GM12878 (cell line): ENCODE results near the gene DIP2A. TPM values are rescaled to one million over a fixed set of nuclear protein-coding genes. Genes with fewer than 3 reads are reported as not detected.

Experiments
- ATAC-seq: fragments of 200-7000 bp; cut with Tn5 transposase; 3 replicates; pipeline ENCODE4 v1.9.1; 2020; ENCODE audit warnings: mild to moderate bottlenecking, moderate library complexity
- BruUV-seq: library from RNA; stranded (reverse); fragments of 400-500 nt; replicated peaks from 2 replicates; lab custom pipeline; 2021; lab: Mats Ljungman, UMichigan
- CTCF ChIA-PET: fragments of 300-600 bp; sonication (Branson Sonifier 250); formaldehyde crosslinking; extraction: SDS; loops from one replicate; lab custom pipeline; 2021; ENCODE audit warnings: inconsistent platforms; lab: Yijun Ruan, JAX
- POLR2A ChIA-PET: fragments of 350-600 bp; formaldehyde crosslinking; extraction: SDS; loops from one replicate; lab custom pipeline; 2021; ENCODE audit warnings: inconsistent platforms; lab: Charles Lee
- RAD21 ChIA-PET: fragments of 300-600 bp; sonication (Branson Sonifier 250); formaldehyde crosslinking; loops from one replicate; lab custom pipeline; 2023; ENCODE audit warnings: antibody characterized with exemption; ENCODE audit not compliant: unreplicated experiment; lab: Charles Lee
- SMC1A ChIA-PET: fragments of 300-600 bp; sonication (Branson Sonifier 250); formaldehyde crosslinking; loops from one replicate; lab custom pipeline; 2023; ENCODE audit not compliant: unreplicated experiment, uncharacterized antibody; lab: Charles Lee
- DNase-seq: peaks from one replicate; pipeline ENCODE4 v3.0.0-alpha.2; 2011; ENCODE audit warnings: low read depth, low spot score
- FAIRE-seq: peaks from 3 replicates; lab custom pipeline; 2011; peaks lifted over from hg19 to GRCh38; lab: Jason Lieb, UNC
- H2AFZ ChIP-seq: 2 replicates; pipeline ENCODE4 v1.6.0; 2011; ENCODE audit warnings: low read depth, low read length, control low read depth; ENCODE audit not compliant: control insufficient read depth
- H3K27ac ChIP-seq: 2 replicates; pipeline ENCODE4 v1.5.1; 2011; ENCODE audit warnings: control low read depth; ENCODE audit not compliant: control insufficient read depth, insufficient read depth
- H3K27me3 ChIP-seq, 2 experiments: replicated peaks in 1 of 2; 2 replicates each; pipeline versions ENCODE4 v1.6.0 to v1.6.1; 2011; ENCODE audit warnings: low read length in 1 of 2; ENCODE audit not compliant: control insufficient read depth in 2 of 2, insufficient read depth in 2 of 2
- H3K36me3 ChIP-seq, 2 experiments: 2 replicates each; pipeline ENCODE4 v1.5.1; 2011; ENCODE audit warnings: low read length in 1 of 2; ENCODE audit not compliant: control insufficient read depth in 2 of 2, insufficient read depth in 2 of 2
- H3K4me1 ChIP-seq: 2 replicates; pipeline ENCODE4 v1.6.1; 2011; ENCODE audit warnings: mild to moderate bottlenecking, low read length, moderate library complexity, mixed read lengths; ENCODE audit not compliant: control insufficient read depth, insufficient read depth
- H3K4me2 ChIP-seq: 2 replicates; pipeline ENCODE4 v1.6.0; 2011; ENCODE audit warnings: control low read depth; ENCODE audit not compliant: control insufficient read depth, insufficient read depth
- H3K4me3 ChIP-seq: fragments of 200-600 bp; sonication (generic); 2 replicates; pipeline ENCODE4 v1.5.1; 2016
- H3K79me2 ChIP-seq: 2 replicates; pipeline ENCODE4 v1.6.0; 2011; ENCODE audit warnings: low read length; ENCODE audit not compliant: control insufficient read depth, insufficient read depth
- H3K9ac ChIP-seq: 2 replicates; pipeline ENCODE4 v1.8.0; 2011; ENCODE audit warnings: low read length, control low read depth, mixed read lengths; ENCODE audit not compliant: control insufficient read depth, insufficient read depth
- H3K9me3 ChIP-seq: replicated peaks from 3 replicates; pipeline ENCODE4 v1.5.1; 2011; ENCODE audit warnings: mild to moderate bottlenecking, low read length; ENCODE audit not compliant: control insufficient read depth, insufficient read depth
- H4K20me1 ChIP-seq: 2 replicates; pipeline ENCODE4 v1.6.0; 2011; ENCODE audit not compliant: control insufficient read depth, insufficient read depth
- ASH2L ChIP-seq: fragments of 300-600, 200-600 bp; sonication (generic); IDR thresholded peaks from 2 replicates; pipeline ENCODE4 v1.6.1; 2017; ENCODE audit warnings: low read depth, mild to moderate bottlenecking, borderline replicate concordance
- BMI1 ChIP-seq: fragments of 450-650 bp; IDR thresholded peaks from 2 replicates; pipeline ENCODE4 v1.6.1; 2016; ENCODE audit warnings: mild to moderate bottlenecking, moderate library complexity, borderline replicate concordance
- CHD2 ChIP-seq: IDR thresholded peaks from 2 replicates; pipeline ENCODE4 v1.6.1; 2011; ENCODE audit warnings: low read depth, low read length, improper control_type of control experiment, borderline replicate concordance
- CREB1 ChIP-seq: IDR thresholded peaks from 2 replicates; pipeline ENCODE4 v1.6.1; 2012; ENCODE audit warnings: low read depth, mild to moderate bottlenecking, inconsistent platforms
- ETV6 ChIP-seq, 2 experiments: fragments of 450-650 bp in 1 of 2; IDR thresholded peaks in 1 of 2; conservative IDR thresholded peaks in 1 of 2; 2 replicates each; pipeline ENCODE4 v1.6.1; 2014; ENCODE audit warnings: antibody characterized with exemption in 1 of 2, borderline replicate concordance in 1 of 2, low read depth in 1 of 2, mild to moderate bottlenecking in 1 of 2, moderate library complexity in 1 of 2
- GATAD2B ChIP-seq: fragments of 450-650 bp; conservative IDR thresholded peaks from 2 replicates; pipeline ENCODE4 v1.6.1; 2017; ENCODE audit warnings: low read depth, mild to moderate bottlenecking, moderate library complexity
- MTA2 ChIP-seq: fragments of 450-650 bp; IDR thresholded peaks from 2 replicates; pipeline ENCODE4 v1.6.1; 2016; ENCODE audit warnings: low read depth, mild to moderate bottlenecking, moderate library complexity
- PML ChIP-seq: IDR thresholded peaks from 2 replicates; pipeline ENCODE4 v1.6.1; 2012; ENCODE audit warnings: low read length, inconsistent platforms
- RELA ChIP-seq: fragments of 450-650 bp; IDR thresholded peaks from 2 replicates; pipeline ENCODE4 v1.8.0; 2014; ENCODE audit warnings: borderline replicate concordance; ENCODE audit not compliant: partially characterized antibody
- REST ChIP-seq: IDR thresholded peaks from 2 replicates; pipeline ENCODE4 v1.6.1; 2012; ENCODE audit warnings: mild to moderate bottlenecking, low read depth, low read length
- ZNF24 ChIP-seq: fragments of 450-650 bp; IDR thresholded peaks from 2 replicates; pipeline ENCODE4 v1.6.1; 2017; ENCODE audit warnings: antibody characterized with exemption, mild to moderate bottlenecking
- in situ Hi-C: fragments of 300-500 bp; cut with MboI; formaldehyde crosslinking; loops from 9 replicates; pipeline ENCODE4 v1.14.3; 2018; ENCODE audit warnings: mixed read lengths
- intact Hi-C: fragments of 100-400 bp; cut with micrococcal nuclease; formaldehyde crosslinking; loops from one replicate; pipeline ENCODE4 v1.14.2; 2022; ENCODE audit not compliant: unreplicated experiment
- polyA plus RNA-seq, 11 experiments: library from polyadenylated mRNA; depleted of rRNA in 4 of 11; unstranded in 6 of 11; stranded (reverse) in 5 of 11; fragments of >200 nt; fragmentation: Nextera tagmentation in 4 of 11; fragmentation: Illumina TruSeq in 1 of 11; extraction: Ambion mirVana in 4 of 11; extraction: Trizol in 1 of 11; gene quantifications; 1 replicate in 1 of 11; 2 replicates in 10 of 11; pipeline versions ENCODE4 v1.2.1 to v1.2.3, GENCODE V29; 2011 to 2016; ENCODE audit warnings: inconsistent platforms in 2 of 11, missing spikeins in 2 of 11, low read depth in 1 of 11
- total RNA-seq, 4 experiments: library from RNA; depleted of rRNA in 3 of 4; stranded (reverse); fragments of >200 nt in 3 of 4; fragmentation: Illumina TruSeq in 1 of 4; extraction: Trizol in 1 of 4; gene quantifications; 2 replicates each; pipeline versions ENCODE4 v1.2.1 to v1.2.3, GENCODE V29; 2013 to 2021
- TF ChIP-seq, protein P1 (sequence below): fragments of 450-650 bp; IDR thresholded peaks from 2 replicates; pipeline ENCODE4 v1.6.1; 2016; ENCODE audit warnings: mild to moderate bottlenecking, moderate library complexity, borderline replicate concordance

DIP2A gene
- total and polyA plus RNA-seq, 10 of the 15 experiments (the other 5 are each of a cell fraction or from before 2014, with no cell fraction given) = 1.7 to 25.5 (median 12.2) TPM

DNA sequence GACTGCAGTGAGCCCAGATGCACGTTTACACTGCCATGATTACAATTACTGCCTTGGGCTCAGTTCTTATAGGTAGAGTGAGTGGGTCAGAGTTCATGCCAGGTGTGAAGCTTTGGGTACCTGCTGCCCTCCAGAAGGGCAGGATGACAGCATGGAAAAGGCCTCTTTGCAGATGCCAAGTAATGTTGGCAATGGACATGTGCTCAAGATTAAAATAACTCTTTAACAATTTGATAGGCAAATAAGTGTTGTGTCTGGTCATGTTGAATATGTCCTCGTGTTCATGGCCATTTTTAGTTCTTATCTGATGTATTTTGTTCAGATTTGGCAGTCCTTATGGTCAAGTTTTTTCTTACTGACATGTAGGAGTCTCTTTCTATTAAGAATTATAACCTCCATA lies 111.4 kb downstream of the DIP2A start (continued):
- TF ChIP-seq ZNF24 (no peak), BMI1 (no peak), RELA (no peak), MTA2 (no peak)

- H3K9me3 ChIP-seq = peaks cover 8% of the 10 kb centered on the region; the same call in 2 of the 3 replicates
- no peaks in the 10 kb centered on the region for H3K4me1 ChIP-seq
- CTCF ChIA-PET = no interaction called here
- BruUV-seq = no TSS peak
- no peak for DNase-seq
- in situ Hi-C loops = no loop called here
- no peak for ATAC-seq
- no peaks in the 10 kb centered on the region for H3K79me2 ChIP-seq
- H3K4me2 ChIP-seq = no peak overlapping the region
- TF ChIP-seq, protein P1, sequence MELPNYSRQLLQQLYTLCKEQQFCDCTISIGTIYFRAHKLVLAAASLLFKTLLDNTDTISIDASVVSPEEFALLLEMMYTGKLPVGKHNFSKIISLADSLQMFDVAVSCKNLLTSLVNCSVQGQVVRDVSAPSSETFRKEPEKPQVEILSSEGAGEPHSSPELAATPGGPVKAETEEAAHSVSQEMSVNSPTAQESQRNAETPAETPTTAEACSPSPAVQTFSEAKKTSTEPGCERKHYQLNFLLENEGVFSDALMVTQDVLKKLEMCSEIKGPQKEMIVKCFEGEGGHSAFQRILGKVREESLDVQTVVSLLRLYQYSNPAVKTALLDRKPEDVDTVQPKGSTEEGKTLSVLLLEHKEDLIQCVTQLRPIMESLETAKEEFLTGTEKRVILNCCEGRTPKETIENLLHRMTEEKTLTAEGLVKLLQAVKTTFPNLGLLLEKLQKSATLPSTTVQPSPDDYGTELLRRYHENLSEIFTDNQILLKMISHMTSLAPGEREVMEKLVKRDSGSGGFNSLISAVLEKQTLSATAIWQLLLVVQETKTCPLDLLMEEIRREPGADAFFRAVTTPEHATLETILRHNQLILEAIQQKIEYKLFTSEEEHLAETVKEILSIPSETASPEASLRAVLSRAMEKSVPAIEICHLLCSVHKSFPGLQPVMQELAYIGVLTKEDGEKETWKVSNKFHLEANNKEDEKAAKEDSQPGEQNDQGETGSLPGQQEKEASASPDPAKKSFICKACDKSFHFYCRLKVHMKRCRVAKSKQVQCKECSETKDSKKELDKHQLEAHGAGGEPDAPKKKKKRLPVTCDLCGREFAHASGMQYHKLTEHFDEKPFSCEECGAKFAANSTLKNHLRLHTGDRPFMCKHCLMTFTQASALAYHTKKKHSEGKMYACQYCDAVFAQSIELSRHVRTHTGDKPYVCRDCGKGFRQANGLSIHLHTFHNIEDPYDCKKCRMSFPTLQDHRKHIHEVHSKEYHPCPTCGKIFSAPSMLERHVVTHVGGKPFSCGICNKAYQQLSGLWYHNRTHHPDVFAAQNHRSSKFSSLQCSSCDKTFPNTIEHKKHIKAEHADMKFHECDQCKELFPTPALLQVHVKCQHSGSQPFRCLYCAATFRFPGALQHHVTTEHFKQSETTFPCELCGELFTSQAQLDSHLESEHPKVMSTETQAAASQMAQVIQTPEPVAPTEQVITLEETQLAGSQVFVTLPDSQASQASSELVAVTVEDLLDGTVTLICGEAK = no peak
- TF ChIP-seq GATAD2B = no peak
- no peak for TF ChIP-seq ZNF24
- no peak for TF ChIP-seq CREB1
- no peak for TF ChIP-seq REST
- TF ChIP-seq CHD2 = no peak
- no peak for TF ChIP-seq PML
- no peak for TF ChIP-seq ASH2L
- TF ChIP-seq ETV6 (conservative IDR thresholded peaks at IDR 0.05 in 1 of 2, IDR thresholded peaks at IDR 0.05 in 1 of 2; ENCODE audit: borderline replicate concordance in 1 of 2, low read depth in 1 of 2) = no peak
- TF ChIP-seq, all 136 proteins: peak for 0
- H3K27ac ChIP-seq = no peak overlapping the region
- POLR2A ChIA-PET = interaction anchor here (1.0 kb wide), 1 partner anchor 8 kb away, joined by 3 read pairs; no protein-coding TSS in a partner anchor
- FAIRE-seq = no peak
- no peak overlapping the region for H2AFZ ChIP-seq
- H4K20me1 ChIP-seq = no peaks in the 10 kb centered on the region
- no peaks in the 10 kb centered on the region for H3K27me3 ChIP-seq
- no peak overlapping the region for H3K9ac ChIP-seq
- no peak overlapping the region for H3K4me3 ChIP-seq
- RAD21 ChIA-PET = no interaction called here
- intact Hi-C loops = no loop called here
- peaks cover 2 to 18% of the 10 kb centered on the region in 2 experiments for H3K36me3 ChIP-seq
- SMC1A ChIA-PET = no interaction called here
Observed at GRCh38 chr21:46570631-46571030, 111.9 kb downstream of the DIP2A start.
